Neural crest cell (in vitro differentiated cells): ENCODE data around the gene SLFNL1. TPM values are rescaled to one million over a fixed set of nuclear protein-coding genes. Genes with fewer than 3 reads are reported as not detected.

Experiments
- DNase-seq: peaks from one replicate; pipeline ENCODE4 v3.0.0; 2021; ENCODE audit warnings: low read depth, mixed read lengths, low spot score
- H3K27ac Mint-ChIP-seq: one replicate; pipeline ENCODE4 v1.8.0; 2021; ENCODE audit warnings: mild to moderate bottlenecking, mixed read lengths; ENCODE audit not compliant: unreplicated experiment
- H3K27me3 Mint-ChIP-seq: 2 replicates; pipeline ENCODE4 v1.8.0; 2021; ENCODE audit warnings: low read depth, mild to moderate bottlenecking, mixed read lengths
- H3K36me3 Mint-ChIP-seq: 2 replicates; pipeline ENCODE4 v1.8.0; 2021; ENCODE audit warnings: low read depth, mild to moderate bottlenecking, mixed read lengths
- H3K4me1 Mint-ChIP-seq: 2 replicates; pipeline ENCODE4 v1.8.0; 2021; ENCODE audit warnings: mixed read lengths
- H3K4me3 Mint-ChIP-seq: one replicate; pipeline ENCODE4 v1.8.0; 2021; ENCODE audit warnings: mild to moderate bottlenecking, mixed read lengths
- H3K9me3 Mint-ChIP-seq: 2 replicates; pipeline ENCODE4 v1.8.0; 2021; ENCODE audit warnings: mixed read lengths
- CTCF ChIP-seq: fragments of 200-600 bp; sonication (generic); conservative IDR thresholded peaks from 2 replicates; pipeline ENCODE4 v1.5.0; 2021; ENCODE audit warnings: antibody characterized with exemption, mild to moderate bottlenecking
- total RNA-seq: library from RNA; stranded (reverse); gene quantifications from 2 replicates; pipeline ENCODE4 v1.2.1, GENCODE V29; 2021

The SLFNL1 gene
- total RNA-seq, 1 donor from 2014 or later, result 0.37 TPM

GRCh38 chr1:40998668-40999067 lies 22.9 kb downstream of the SLFNL1 start:
- H3K4me1 Mint-ChIP-seq, result no peaks in the 10 kb centered on the region
- no peak overlapping the region for H3K27ac Mint-ChIP-seq
- H3K9me3 Mint-ChIP-seq, result no peaks in the 10 kb centered on the region
- no peaks in the 10 kb centered on the region for H3K27me3 Mint-ChIP-seq
- H3K36me3 Mint-ChIP-seq, result peaks cover 32% of the 10 kb centered on the region
- H3K4me3 Mint-ChIP-seq, result no peak overlapping the region
- DNase-seq, result no peak
- no peak for TF ChIP-seq CTCF

- H3K27me3 Mint-ChIP-seq, result no peaks in the 10 kb centered on the region
- peaks cover 32% of the 10 kb centered on the region for H3K36me3 Mint-ChIP-seq
- DNase-seq, result no peak
- H3K4me1 Mint-ChIP-seq, result no peaks in the 10 kb centered on the region
- no peak overlapping the region for H3K27ac Mint-ChIP-seq
- H3K4me3 Mint-ChIP-seq, result no peak overlapping the region
- TF ChIP-seq CTCF, result no peak
- no peaks in the 10 kb centered on the region for H3K9me3 Mint-ChIP-seq
These were observed 24.4 kb downstream of the SLFNL1 start for GRCh38 chr1:40997096-40997495.

DNA sequence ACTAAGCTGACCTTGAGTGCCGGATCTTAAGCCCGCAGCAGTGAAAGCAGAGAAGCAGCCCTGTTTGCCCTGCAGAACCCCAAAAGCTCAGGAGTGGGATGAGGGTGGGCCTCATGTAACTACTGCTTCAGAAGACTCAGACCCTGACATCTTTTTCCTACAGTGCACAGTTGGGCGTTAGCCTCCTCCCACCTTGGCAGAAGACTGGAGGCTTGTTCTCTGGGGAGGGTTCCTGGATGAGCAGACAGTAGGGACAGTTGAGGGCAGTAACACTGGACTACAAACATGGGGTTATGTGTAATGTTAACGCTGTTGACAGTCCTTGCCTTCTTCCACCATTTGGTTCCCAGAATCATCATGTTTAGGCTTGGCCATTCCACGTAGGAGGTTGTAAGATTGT lies 32.5 kb downstream of the SLFNL1 start:
- Mint-ChIP-seq H3K4me3 (no peak overlapping the region), H3K27ac (no peak overlapping the region), H3K9me3 (no peaks in the 10 kb centered on the region), H3K4me1 (no peaks in the 10 kb centered on the region), H3K36me3 (peaks cover 36% of the 10 kb centered on the region), H3K27me3 (no peaks in the 10 kb centered on the region)
- no peak for DNase-seq
- TF ChIP-seq CTCF, result no peak

DNA sequence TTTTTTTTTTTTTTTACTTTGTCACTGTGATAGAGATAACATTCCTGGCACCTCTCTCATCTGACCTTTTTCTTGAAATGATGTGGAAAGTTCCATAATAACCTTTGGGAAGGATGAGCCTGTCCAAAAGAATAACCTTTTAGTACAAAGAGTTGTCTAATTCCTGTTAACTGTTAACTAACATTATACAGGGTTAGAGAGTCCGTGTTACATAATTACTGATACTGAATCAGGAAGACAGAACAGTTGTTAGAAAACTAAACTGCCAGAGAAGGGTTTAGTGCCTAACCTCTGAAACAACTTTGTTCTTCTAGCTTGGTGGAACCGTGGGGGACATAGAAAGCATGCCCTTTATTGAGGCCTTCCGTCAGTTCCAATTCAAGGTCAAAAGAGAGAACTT lies 33.2 kb downstream of the SLFNL1 start:
- Mint-ChIP-seq H3K4me1 (peaks cover 1% of the 10 kb centered on the region), H3K27ac (no peak overlapping the region), H3K4me3 (no peak overlapping the region), H3K9me3 (no peaks in the 10 kb centered on the region), H3K36me3 (peaks cover 38% of the 10 kb centered on the region), H3K27me3 (no peaks in the 10 kb centered on the region)
- no peak for DNase-seq
- no peak for TF ChIP-seq CTCF

DNA sequence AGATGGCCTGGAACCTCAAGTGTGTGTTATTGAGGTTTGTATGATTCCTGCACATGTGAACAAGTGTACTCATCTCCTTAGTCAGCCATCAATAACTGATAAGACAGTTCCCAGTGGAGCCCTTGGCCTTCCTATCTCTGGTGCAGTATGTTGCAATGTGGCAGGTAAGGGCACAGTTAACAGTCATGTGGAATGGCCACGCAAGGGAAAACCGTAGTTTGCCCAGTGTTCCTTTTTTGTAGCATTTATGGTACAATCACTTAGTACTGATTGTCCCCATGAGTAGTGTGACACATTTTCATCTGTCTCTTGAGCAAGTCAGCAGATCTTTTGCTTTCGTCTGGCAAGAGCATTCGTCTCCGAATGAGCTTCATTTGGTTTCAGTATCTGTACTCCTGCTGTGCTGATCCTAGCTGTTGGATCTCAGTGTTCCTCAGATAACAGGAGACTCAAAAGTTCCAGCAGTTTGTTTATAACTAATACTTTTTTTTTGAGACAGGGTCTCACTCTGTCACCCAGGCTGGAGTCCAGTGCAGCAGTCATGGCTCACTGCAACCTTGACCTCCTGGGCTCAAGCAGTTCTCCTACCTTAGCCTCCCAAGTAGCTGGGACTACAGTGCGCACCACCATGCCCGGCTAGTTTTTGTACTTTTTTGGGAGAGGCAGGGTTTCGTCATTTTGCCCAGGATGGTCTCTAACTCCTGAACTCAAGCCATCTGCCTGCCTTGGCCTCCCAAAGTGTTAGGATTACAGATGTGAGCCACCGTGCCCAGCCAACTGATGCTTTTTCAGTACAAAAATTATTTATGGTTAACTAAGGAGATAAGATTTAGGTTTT lies 33.9 kb downstream of the SLFNL1 start:
- no peak for TF ChIP-seq CTCF
- Mint-ChIP-seq H3K4me3 (no peak overlapping the region), H3K36me3 (peaks cover 40% of the 10 kb centered on the region), H3K9me3 (no peaks in the 10 kb centered on the region), H3K4me1 (peaks cover 4% of the 10 kb centered on the region), H3K27ac (no peak overlapping the region), H3K27me3 (no peaks in the 10 kb centered on the region)
- no peak for DNase-seq
